ENCODE results near the gene KLF6.
A peak's percentile ranks its signal among the peaks of the same experiment; 100 is the strongest.

KLF6 gene

GRCh38 chr10:3769556-3769955 lies 15.5 kb downstream of the KLF6 start:
- Histone ChIP-seq H3K4me1 (ENCODE audit: control insufficient read depth in 1 of 2, insufficient read depth in 1 of 2, low read depth in 1 of 2, low read length in 1 of 2) (peaks cover 91 to 93% of the 10 kb centered on the region in 2 experiments), H3K4me3 (ENCODE audit: low read depth in 1 of 2, low read length in 1 of 2) (peak overlapping the region; percentile 43 to 44), H3K36me3 (peaks cover 8% of the 10 kb centered on the region), H3K27ac (peak overlapping the region; percentile 90), H3K27me3 (no peaks in the 10 kb centered on the region), H3K9me3 (no peaks in the 10 kb centered on the region)
- no peak for TF ChIP-seq CTCF (IDR thresholded peaks at IDR 0.05)

- peaks cover 85 to 89% of the 10 kb centered on the region in 2 experiments for H3K4me1 ChIP-seq (ENCODE audit: control insufficient read depth in 1 of 2, insufficient read depth in 1 of 2, low read depth in 1 of 2, low read length in 1 of 2)
- H3K27ac ChIP-seq: peak overlapping the region; percentile 90
- no peak for TF ChIP-seq CTCF (IDR thresholded peaks at IDR 0.05)
- peak overlapping the region; percentile 44 to 45 for H3K4me3 ChIP-seq (ENCODE audit: low read depth in 1 of 2, low read length in 1 of 2)
- H3K9me3 ChIP-seq: no peaks in the 10 kb centered on the region
- no peaks in the 10 kb centered on the region for H3K36me3 ChIP-seq
- no peaks in the 10 kb centered on the region for H3K27me3 ChIP-seq
These were observed 18.8 kb downstream of the KLF6 start for GRCh38 chr10:3766046-3766756.

DNA sequence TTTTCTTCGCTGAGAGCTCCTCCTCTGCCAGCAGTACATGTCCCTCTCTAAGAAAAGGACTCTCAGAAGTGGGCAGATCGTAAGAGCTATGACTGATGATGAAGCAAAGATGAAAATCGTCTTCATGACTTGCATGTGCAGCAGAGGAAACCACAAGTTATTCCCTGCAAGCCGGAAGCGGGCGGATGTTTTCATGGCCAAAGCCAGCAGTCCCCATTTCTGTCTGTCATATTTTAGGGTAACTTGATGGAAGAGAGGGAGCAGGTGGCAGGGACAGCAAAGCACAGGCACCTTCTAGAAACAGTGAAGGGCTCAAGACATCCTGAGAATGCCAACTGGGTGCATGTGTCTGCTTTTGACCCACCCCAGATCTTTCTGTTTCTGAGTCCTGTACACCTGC lies 19.9 kb downstream of the KLF6 start:
- Histone ChIP-seq H3K9me3 (no peaks in the 10 kb centered on the region), H3K27ac (peak overlapping the region; percentile 90)
- TF ChIP-seq CTCF (IDR thresholded peaks at IDR 0.05): no peak

GRCh38 chr10:3764626-3765112 lies 20.3 kb downstream of the KLF6 start:
- peak overlapping the region; percentile 44 to 45 for H3K4me3 ChIP-seq (ENCODE audit: low read depth in 1 of 2, low read length in 1 of 2)
- H3K36me3 ChIP-seq: no peaks in the 10 kb centered on the region
- peak overlapping the region; percentile 90 for H3K27ac ChIP-seq
- no peaks in the 10 kb centered on the region for H3K9me3 ChIP-seq
- no peaks in the 10 kb centered on the region for H3K27me3 ChIP-seq
- peaks cover 85 to 89% of the 10 kb centered on the region in 2 experiments for H3K4me1 ChIP-seq (ENCODE audit: control insufficient read depth in 1 of 2, insufficient read depth in 1 of 2, low read depth in 1 of 2, low read length in 1 of 2)
- TF ChIP-seq CTCF (IDR thresholded peaks at IDR 0.05): no peak

More for the DNA sequence above, 19.9 kb downstream of the KLF6 start:
- Histone ChIP-seq H3K36me3 (no peaks in the 10 kb centered on the region), H3K4me1 (ENCODE audit: control insufficient read depth in 1 of 2, insufficient read depth in 1 of 2, low read depth in 1 of 2, low read length in 1 of 2) (peaks cover 85 to 89% of the 10 kb centered on the region in 2 experiments), H3K4me3 (ENCODE audit: low read depth in 1 of 2, low read length in 1 of 2) (peak overlapping the region; percentile 44 to 45), H3K27me3 (no peaks in the 10 kb centered on the region)

DNA sequence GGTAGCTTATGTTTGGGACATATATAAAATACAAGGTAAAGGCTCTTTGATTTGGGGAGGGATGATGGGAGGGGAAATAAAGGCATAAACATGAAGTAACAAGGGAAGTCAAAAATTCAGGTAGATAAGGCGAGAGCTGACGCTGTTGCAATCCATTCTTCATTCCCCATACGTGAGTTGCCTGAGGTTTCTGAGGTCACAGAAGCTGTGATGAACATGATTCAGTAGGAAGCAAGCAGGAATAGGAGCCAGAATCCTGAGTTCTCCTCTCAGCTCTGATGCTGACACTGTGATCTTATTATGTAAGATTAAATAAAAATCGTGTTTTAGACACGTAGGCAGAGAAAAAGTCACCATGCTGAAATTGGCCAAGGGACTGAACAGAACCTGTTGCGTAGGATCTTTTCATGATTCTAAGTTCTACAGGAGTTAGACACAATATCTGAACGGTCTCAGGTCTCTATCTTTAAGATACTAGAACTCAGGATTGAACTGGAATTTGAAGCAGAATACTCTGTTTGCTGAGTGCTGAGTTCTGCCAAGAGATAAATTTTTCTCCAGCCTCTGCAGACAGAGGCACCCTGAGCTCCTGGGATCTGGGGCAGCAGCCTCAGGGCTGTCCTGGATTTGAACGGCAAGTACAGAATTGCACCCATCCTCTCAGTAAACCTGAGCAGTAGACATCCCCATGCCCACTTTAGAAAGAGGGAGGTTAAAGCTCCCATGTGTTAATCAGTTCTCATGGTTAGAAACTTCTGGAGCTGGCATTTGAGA lies 21.0 kb downstream of the KLF6 start:
- peak overlapping the region; percentile 44 to 45 for H3K4me3 ChIP-seq (ENCODE audit: low read depth in 1 of 2, low read length in 1 of 2)
- peak overlapping the region; percentile 90 for H3K27ac ChIP-seq
- H3K9me3 ChIP-seq: no peaks in the 10 kb centered on the region
- no peaks in the 10 kb centered on the region for H3K36me3 ChIP-seq
- H3K27me3 ChIP-seq: no peaks in the 10 kb centered on the region
- H3K4me1 ChIP-seq (ENCODE audit: control insufficient read depth in 1 of 2, insufficient read depth in 1 of 2, low read depth in 1 of 2, low read length in 1 of 2): peaks cover 81 to 89% of the 10 kb centered on the region in 2 experiments
- no peak for TF ChIP-seq CTCF (IDR thresholded peaks at IDR 0.05)
